Spleen (tissue), 7 donors: ENCODE measurements around the gene HOXD10.

ENCODE experiments used
- CTCF ChIP-seq, 11 experiments: fragments of 200-600 bp in 7 of 11; fragments of 450-650 bp in 4 of 11; sonication (generic) in 4 of 11; IDR thresholded peaks in 8 of 11; conservative IDR thresholded peaks in 3 of 11; 1 replicate in 7 of 11; 2 replicates in 4 of 11; pipeline versions ENCODE4 v1.4.0 to v1.8.0; 2016 to 2021; ENCODE audit warnings: antibody characterized with exemption in 11 of 11, inconsistent platforms in 4 of 11, mild to moderate bottlenecking in 1 of 11
- POLR2A ChIP-seq, 3 donors: fragments of 450-650 bp; IDR thresholded peaks; one replicate each; pipeline ENCODE4 v1.5.1; 2017; ENCODE audit warnings: antibody characterized with exemption in 3 of 3, mild to moderate bottlenecking in 1 of 3
- POLR2AphosphoS5 ChIP-seq, 3 donors: sonication (generic); formaldehyde crosslinking; IDR thresholded peaks; one replicate each; pipeline ENCODE4 v1.5.1; 2017; ENCODE audit warnings: antibody characterized with exemption in 3 of 3
- donor health status: DM: no; HTN: no; CAD: no; lungs with moderate emphysema.
- donor health status: DM: no; HTN: no; CAD: no.
- donor health status: DM: no; HTN: no; CAD: no.

GRCh38 chr2:176118601-176119339 is 2.2 kb downstream of the HOXD10 start:
- TF ChIP-seq CTCF (IDR thresholded peaks at IDR 0.05 in 8 of 11, conservative IDR thresholded peaks at IDR 0.05 in 3 of 11) (peak in 4 of 11 experiments; percentile 17 to 36 (median 26)), POLR2AphosphoS5 (IDR thresholded peaks at IDR 0.05) (peak in 1 of 3 donors; percentile 12), POLR2A (IDR thresholded peaks at IDR 0.05) (no peak)
